ENCODE data around the gene FASN.

FASN gene

GRCh38 chr17:82058230-82058854 lies 39.7 kb downstream of the FASN start:
- H3K4me2 ChIP-seq (ENCODE audit: low read depth, low read length, poor library complexity, severe bottlenecking): no peak overlapping the region
- no peaks in the 10 kb centered on the region for H3K79me2 ChIP-seq (ENCODE audit: insufficient read depth, low read length)
- no peak overlapping the region for H2AFZ ChIP-seq (ENCODE audit: low read depth, low read length, severe bottlenecking)
- H3K36me3 ChIP-seq (ENCODE audit: low read length): no peaks in the 10 kb centered on the region
- no peaks in the 10 kb centered on the region for H3K9me3 ChIP-seq (ENCODE audit: insufficient read depth, low read length)
- H3K9me2 ChIP-seq (replicated peaks; ENCODE audit: insufficient read depth, low read length): no peaks in the 10 kb centered on the region
- H3K4me3 ChIP-seq (ENCODE audit: insufficient read depth, low read length, poor library complexity, severe bottlenecking): no peak overlapping the region
- H4K20me1 ChIP-seq (ENCODE audit: low read depth, low read length): no peaks in the 10 kb centered on the region
- no peak for TF ChIP-seq CTCF (IDR thresholded peaks at IDR 0.05; ENCODE audit: insufficient read depth, low read length, poor library complexity, severe bottlenecking)
- H3K27ac ChIP-seq (ENCODE audit: low read depth, low read length): no peak overlapping the region
- H3K9ac ChIP-seq (ENCODE audit: low read length): no peak overlapping the region
- H3F3A ChIP-seq (ENCODE audit: insufficient read depth): no peaks in the 10 kb centered on the region
- no peaks in the 10 kb centered on the region for H3K27me3 ChIP-seq (ENCODE audit: low read length)

GRCh38 chr17:82056729-82057621 lies 41.1 kb downstream of the FASN start:
- Histone ChIP-seq H3F3A (ENCODE audit: insufficient read depth) (no peaks in the 10 kb centered on the region), H3K4me2 (ENCODE audit: low read depth, low read length, poor library complexity, severe bottlenecking) (no peak overlapping the region), H3K4me3 (ENCODE audit: insufficient read depth, low read length, poor library complexity, severe bottlenecking) (no peak overlapping the region), H3K79me2 (ENCODE audit: insufficient read depth, low read length) (peaks cover 10% of the 10 kb centered on the region), H3K9me3 (ENCODE audit: insufficient read depth, low read length) (no peaks in the 10 kb centered on the region), H3K27ac (ENCODE audit: low read depth, low read length) (no peak overlapping the region), H3K9ac (ENCODE audit: low read length) (no peak overlapping the region), H3K36me3 (ENCODE audit: low read length) (no peaks in the 10 kb centered on the region), H3K27me3 (ENCODE audit: low read length) (no peaks in the 10 kb centered on the region), H4K20me1 (ENCODE audit: low read depth, low read length) (no peaks in the 10 kb centered on the region), H2AFZ (ENCODE audit: low read depth, low read length, severe bottlenecking) (no peak overlapping the region), H3K9me2 (replicated peaks; ENCODE audit: insufficient read depth, low read length) (no peaks in the 10 kb centered on the region)
- TF ChIP-seq CTCF (IDR thresholded peaks at IDR 0.05; ENCODE audit: insufficient read depth, low read length, poor library complexity, severe bottlenecking) (no peak), EZH2phosphoT487 (conservative IDR thresholded peaks at IDR 0.05; ENCODE audit: low read length) (no peak)

DNA sequence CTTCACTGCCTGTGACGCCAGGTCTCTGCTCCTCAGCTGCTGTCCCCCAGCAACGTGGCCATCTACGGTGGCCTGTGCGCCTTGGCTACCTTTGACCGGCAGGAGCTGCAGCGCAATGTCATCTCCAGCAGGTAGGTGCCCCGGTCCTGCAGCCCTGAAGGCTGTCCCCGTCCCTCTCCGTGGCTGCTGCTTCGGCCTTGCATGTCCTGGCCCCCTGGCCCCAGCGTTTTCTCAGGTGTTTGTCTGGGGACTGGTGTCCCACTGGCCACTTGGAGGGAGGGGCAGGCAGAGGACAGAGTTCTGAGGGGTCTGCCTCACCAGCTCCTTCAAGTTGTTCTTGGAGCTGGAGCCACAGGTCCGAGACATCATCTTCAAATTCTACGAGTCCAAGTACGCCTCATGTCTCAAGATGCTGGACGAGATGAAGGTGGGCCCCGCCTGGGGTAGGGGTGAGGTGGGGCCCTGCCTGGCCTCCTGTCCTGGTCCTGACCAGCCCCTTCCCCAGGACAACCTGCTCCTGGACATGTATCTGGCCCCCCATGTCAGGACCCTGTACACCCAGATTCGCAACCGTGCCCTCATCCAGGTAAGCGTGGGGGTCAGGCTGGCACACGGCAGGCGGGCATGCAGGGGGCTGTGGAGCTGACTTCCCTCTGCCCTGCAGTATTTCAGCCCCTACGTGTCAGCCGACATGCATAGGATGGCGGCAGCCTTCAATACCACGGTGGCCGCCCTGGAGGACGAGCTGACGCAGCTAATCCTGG lies 41.9 kb downstream of the FASN start:
- Histone ChIP-seq H3K9me3 (ENCODE audit: insufficient read depth, low read length) (no peaks in the 10 kb centered on the region), H2AFZ (ENCODE audit: low read depth, low read length, severe bottlenecking) (no peak overlapping the region), H3K4me2 (ENCODE audit: low read depth, low read length, poor library complexity, severe bottlenecking) (no peak overlapping the region), H3K4me3 (ENCODE audit: insufficient read depth, low read length, poor library complexity, severe bottlenecking) (no peak overlapping the region), H3K9ac (ENCODE audit: low read length) (no peak overlapping the region), H3F3A (ENCODE audit: insufficient read depth) (no peaks in the 10 kb centered on the region), H3K27ac (ENCODE audit: low read depth, low read length) (no peak overlapping the region), H4K20me1 (ENCODE audit: low read depth, low read length) (no peaks in the 10 kb centered on the region), H3K9me2 (replicated peaks; ENCODE audit: insufficient read depth, low read length) (no peaks in the 10 kb centered on the region), H3K79me2 (ENCODE audit: insufficient read depth, low read length) (peaks cover 10% of the 10 kb centered on the region), H3K27me3 (ENCODE audit: low read length) (no peaks in the 10 kb centered on the region), H3K36me3 (ENCODE audit: low read length) (no peaks in the 10 kb centered on the region)
- TF ChIP-seq EZH2phosphoT487 (conservative IDR thresholded peaks at IDR 0.05; ENCODE audit: low read length): no peak
- TF ChIP-seq CTCF (IDR thresholded peaks at IDR 0.05; ENCODE audit: insufficient read depth, low read length, poor library complexity, severe bottlenecking): no peak

All from SU-DHL-6 (cell line).